Psoas muscle (tissue), 8 donors: Measurements from ENCODE around the gene IL12B. TPM values are rescaled to one million over a fixed set of nuclear protein-coding genes. Genes with fewer than 3 reads are reported as not detected.
A peak's percentile ranks its signal among the peaks of the same experiment; 100 is the strongest.

ENCODE experiments used
- ATAC-seq, 4 donors: fragments of 200-7000 bp; cut with Tn5 transposase; one replicate each; pipeline ENCODE4 v1.9.1; 2020; ENCODE audit warnings: moderate library complexity in 3 of 4, mild to moderate bottlenecking in 2 of 4
- DNase-seq, 2 donors: peaks; one replicate each; pipeline ENCODE4 v3.0.0-alpha.2; 2020
- H3K27ac ChIP-seq: fragments of 200-600 bp; one replicate; pipeline ENCODE4 v1.8.0; 2022
- H3K27me3 ChIP-seq, 3 donors: fragments of 200-600 bp in 1 of 3; one replicate each; pipeline versions ENCODE4 v1.6.1 to v1.8.0; 2013 to 2022; ENCODE audit warnings: low read length in 2 of 3, mild to moderate bottlenecking in 2 of 3, moderate library complexity in 1 of 3; ENCODE audit not compliant: insufficient read depth in 3 of 3
- H3K36me3 ChIP-seq, 2 donors: fragments of 200-600 bp in 1 of 2; one replicate each; pipeline versions ENCODE4 v1.6.1 to v1.8.0; 2013 to 2022; ENCODE audit warnings: low read depth in 1 of 2, mild to moderate bottlenecking in 1 of 2, moderate library complexity in 1 of 2; ENCODE audit not compliant: insufficient read depth in 1 of 2
- H3K4me1 ChIP-seq: fragments of 200-600 bp; one replicate; pipeline ENCODE4 v1.8.0; 2022
- H3K4me3 ChIP-seq: fragments of 200-600 bp; one replicate; pipeline ENCODE4 v1.8.0; 2022; ENCODE audit warnings: mild to moderate bottlenecking
- H3K9me3 ChIP-seq: fragments of 200-600 bp; one replicate; pipeline ENCODE4 v1.8.0; 2022
- WGBS, 3 donors: extraction: QIAGEN DNeasy Blood & Tissue Kit; methylation state at CpG; one replicate each; pipeline versions ENCODE4 v1.1.6 to v1.1.7; 2013; 5-methylcytosine and 5-hydroxymethylcytosine counted together
- intact Hi-C, 2 donors: fragments of 100-400 bp; cut with DNase I; formaldehyde crosslinking; loops; one replicate each; pipeline versions ENCODE4 v1.11.0 to v1.14.2; 2022
- polyA plus RNA-seq, 3 donors: library from polyadenylated mRNA; stranded (reverse); fragments of 200-250 nt; gene quantifications; one replicate each; pipeline ENCODE4 v1.2.3, GENCODE V29; 2013
- total RNA-seq, 4 donors: library from RNA; stranded (reverse); fragmentation: NEBNext Ultra II Directional in 2 of 4; extraction: Animal tissue kit (Norgen Biotek cat#: 25700) in 2 of 4; gene quantifications; one replicate each; pipeline versions ENCODE4 v1.2.1 to v1.2.4, GENCODE V29; 2021 to 2023
- TF ChIP-seq, protein P1 (sequence below): fragments of 200-600 bp; IDR thresholded peaks from one replicate; pipeline ENCODE4 v1.8.0; 2022; ENCODE audit warnings: antibody characterized with exemption
- donor health status: healthy with polysubstance abuse.
- donor health status: DM: no; HTN: no; CAD: no; lungs with moderate emphysema.
- donor health status: Bipolar disorder and iron deficiency.
- donor health status: healthy.
- donor health status: DM: yes; HTN: yes; CAD: no.
- donor health status: DM: no; HTN: no; CAD: no.
- donor health status: DM: no; HTN: no; CAD: no.
- donor health status: DM: yes; HTN: yes; CAD: no.

Gene IL12B
- total and polyA plus RNA-seq, 7 donors = not detected

DNA sequence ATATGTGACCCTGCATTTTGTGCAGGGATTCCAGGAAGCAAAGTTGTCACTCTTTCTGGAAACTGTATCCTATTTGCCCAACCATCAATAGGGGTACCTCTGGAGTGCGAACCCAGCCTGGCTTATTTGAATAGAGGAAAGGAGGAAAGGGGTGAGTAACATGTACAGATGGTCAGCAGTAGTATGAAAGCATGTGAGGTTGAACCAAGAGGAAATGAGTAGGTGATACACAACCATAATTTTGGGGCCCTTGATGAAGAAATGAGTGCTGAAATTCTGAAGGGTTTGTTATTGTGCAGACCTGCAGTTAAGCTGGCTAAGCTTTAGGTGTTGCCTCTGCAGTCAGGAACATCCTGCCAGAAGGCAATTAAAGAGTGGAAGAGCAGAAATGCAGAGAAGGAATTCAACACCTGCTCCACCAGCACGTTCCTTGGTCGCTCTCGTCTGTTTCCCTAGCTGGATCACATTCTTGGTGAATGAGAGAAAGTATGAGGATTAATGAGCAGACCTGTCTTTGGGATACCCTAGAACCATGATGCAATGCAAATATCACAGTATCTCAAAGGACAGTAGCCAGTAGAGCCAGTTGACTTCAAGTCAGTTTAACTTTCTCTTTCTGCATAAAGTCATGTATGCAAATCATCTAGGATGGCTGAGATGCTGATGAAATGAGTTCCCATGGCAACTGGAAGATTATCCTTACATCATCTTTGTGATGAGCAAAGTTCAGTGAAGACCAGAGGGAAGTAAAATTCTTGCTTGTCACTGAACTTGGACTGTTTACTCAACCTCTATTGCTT is 13.2 kb upstream of the IL12B start:
- intact Hi-C loops = no loop called here
- 43 to 62% (median 48%) methylated on average over 4 of the region's 4 CpGs for WGBS, 3 donors
- Histone ChIP-seq H3K36me3 (no peaks in the 10 kb centered on the region), H3K9me3 (no peaks in the 10 kb centered on the region), H3K27ac (no peak overlapping the region), H3K4me1 (no peaks in the 10 kb centered on the region), H3K4me3 (no peak overlapping the region), H3K27me3 (no peaks in the 10 kb centered on the region)
- DNase-seq (no peak), ATAC-seq (no peak)
- TF ChIP-seq, protein P1, sequence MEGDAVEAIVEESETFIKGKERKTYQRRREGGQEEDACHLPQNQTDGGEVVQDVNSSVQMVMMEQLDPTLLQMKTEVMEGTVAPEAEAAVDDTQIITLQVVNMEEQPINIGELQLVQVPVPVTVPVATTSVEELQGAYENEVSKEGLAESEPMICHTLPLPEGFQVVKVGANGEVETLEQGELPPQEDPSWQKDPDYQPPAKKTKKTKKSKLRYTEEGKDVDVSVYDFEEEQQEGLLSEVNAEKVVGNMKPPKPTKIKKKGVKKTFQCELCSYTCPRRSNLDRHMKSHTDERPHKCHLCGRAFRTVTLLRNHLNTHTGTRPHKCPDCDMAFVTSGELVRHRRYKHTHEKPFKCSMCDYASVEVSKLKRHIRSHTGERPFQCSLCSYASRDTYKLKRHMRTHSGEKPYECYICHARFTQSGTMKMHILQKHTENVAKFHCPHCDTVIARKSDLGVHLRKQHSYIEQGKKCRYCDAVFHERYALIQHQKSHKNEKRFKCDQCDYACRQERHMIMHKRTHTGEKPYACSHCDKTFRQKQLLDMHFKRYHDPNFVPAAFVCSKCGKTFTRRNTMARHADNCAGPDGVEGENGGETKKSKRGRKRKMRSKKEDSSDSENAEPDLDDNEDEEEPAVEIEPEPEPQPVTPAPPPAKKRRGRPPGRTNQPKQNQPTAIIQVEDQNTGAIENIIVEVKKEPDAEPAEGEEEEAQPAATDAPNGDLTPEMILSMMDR = no peak

DNA sequence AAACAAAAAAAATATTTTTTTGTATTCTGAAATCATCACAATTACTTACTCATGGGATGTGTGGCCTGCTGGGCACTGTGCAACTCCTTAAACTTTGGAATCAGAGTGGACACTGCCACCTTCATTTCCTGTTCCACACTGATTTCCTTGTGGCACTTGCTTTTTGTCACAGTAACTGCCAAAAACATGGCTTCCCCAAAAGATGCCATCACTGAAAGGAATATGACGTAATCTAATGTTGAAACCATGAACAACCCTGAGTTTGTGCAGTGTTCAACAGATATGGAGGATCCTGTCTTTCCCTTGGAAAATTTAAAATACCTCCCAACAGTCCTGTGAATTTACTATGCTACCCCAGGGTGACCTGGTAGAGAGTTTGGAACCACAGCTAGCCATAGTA is 12.6 kb upstream of the IL12B start:
- Histone ChIP-seq H3K36me3 (no peaks in the 10 kb centered on the region), H3K27me3 (no peaks in the 10 kb centered on the region), H3K27ac (no peak overlapping the region), H3K4me3 (no peak overlapping the region), H3K4me1 (no peaks in the 10 kb centered on the region), H3K9me3 (no peaks in the 10 kb centered on the region)
- WGBS, 3 donors = 76 to 79% (median 77%) methylated on average over 1 of the region's 1 CpG
- intact Hi-C loops = no loop called here
- DNase-seq = no peak
- ATAC-seq = no peak
- TF ChIP-seq, protein P1 = no peak

DNA sequence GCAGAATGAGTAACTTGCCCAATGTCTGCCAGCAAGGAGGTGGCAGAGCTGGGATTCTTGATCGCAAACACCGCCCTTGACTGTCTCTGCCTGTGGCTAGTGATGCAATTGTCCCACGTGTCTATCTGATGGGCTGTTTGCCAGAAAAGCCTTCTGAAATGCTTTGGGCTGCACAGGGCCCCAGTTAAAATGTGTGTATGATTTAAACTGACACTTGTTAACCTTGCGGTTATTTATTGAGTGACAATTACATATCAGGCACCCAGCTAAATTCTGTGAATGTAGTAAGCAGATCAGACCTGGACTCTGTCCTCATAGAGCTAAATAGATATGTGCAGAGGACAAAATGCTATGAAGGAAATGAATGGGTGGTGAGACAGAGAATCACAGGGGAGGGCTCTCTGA is 11.6 kb upstream of the IL12B start:
- peak in 2 of 4 donors; percentile 35 to 57 for ATAC-seq
- no peak overlapping the region for H3K27ac ChIP-seq
- no peaks in the 10 kb centered on the region for H3K9me3 ChIP-seq
- DNase-seq = peak in 1 of 2 donors; percentile 19
- H3K4me1 ChIP-seq = no peaks in the 10 kb centered on the region
- no peaks in the 10 kb centered on the region for H3K36me3 ChIP-seq
- TF ChIP-seq, protein P1 = no peak
- no peak overlapping the region for H3K4me3 ChIP-seq
- intact Hi-C loops = no loop called here
- no peaks in the 10 kb centered on the region for H3K27me3 ChIP-seq
- 37 to 40% (median 38%) methylated on average over 4 of the region's 4 CpGs for WGBS, 3 donors

DNA sequence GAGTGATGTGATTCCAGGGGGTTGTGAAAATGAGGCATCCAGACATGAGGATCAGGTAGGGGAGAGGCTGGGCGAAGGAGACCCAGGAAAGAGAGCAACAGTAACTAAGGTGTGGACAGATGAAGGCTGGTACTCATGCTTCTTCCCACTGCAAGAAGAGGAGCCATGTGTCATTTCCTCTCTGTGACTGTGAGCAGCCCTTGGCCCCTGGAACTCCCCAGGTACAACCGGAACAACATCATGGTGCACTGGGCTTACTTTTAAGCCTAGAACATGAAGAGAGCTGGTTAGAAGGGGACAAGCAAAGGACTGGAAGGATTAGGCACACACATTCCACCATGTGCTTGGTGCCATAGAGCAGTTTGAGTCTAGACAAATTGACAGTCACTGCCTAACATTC is 10.9 kb upstream of the IL12B start:
- H3K36me3 ChIP-seq = no peaks in the 10 kb centered on the region
- intact Hi-C loops = no loop called here
- no peak for ATAC-seq
- no peak for DNase-seq
- no peaks in the 10 kb centered on the region for H3K9me3 ChIP-seq
- no peak overlapping the region for H3K4me3 ChIP-seq
- H3K4me1 ChIP-seq = no peaks in the 10 kb centered on the region
- no peak overlapping the region for H3K27ac ChIP-seq
- WGBS, 3 donors = 82 to 97% (median 90%) methylated on average over 2 of the region's 2 CpGs
- H3K27me3 ChIP-seq = no peaks in the 10 kb centered on the region
- TF ChIP-seq, protein P1 = no peak

DNA sequence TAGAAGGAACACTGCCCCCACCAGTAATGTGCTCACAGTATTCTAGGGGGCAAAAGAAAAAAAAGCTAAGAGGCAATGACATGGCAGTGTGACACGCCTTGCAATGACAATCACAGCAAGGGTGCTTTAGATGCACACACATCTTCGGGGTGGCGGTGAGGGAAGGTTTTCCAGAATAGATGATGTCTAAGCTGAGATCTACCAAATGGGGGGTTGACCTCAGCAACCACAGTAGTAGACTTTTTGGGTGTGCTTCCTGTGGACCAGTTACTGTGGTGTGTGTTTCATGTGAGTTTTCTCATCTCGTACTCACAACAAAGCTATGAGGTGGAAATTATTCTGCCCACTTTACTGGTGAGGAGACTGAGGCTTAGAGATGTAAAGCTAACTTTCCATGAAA is 10.2 kb upstream of the IL12B start:
- intact Hi-C loops = no loop called here
- H3K4me1 ChIP-seq = no peaks in the 10 kb centered on the region
- no peak overlapping the region for H3K4me3 ChIP-seq
- DNase-seq (no peak), ATAC-seq (no peak)
- H3K27ac ChIP-seq = no peak overlapping the region
- no peaks in the 10 kb centered on the region for H3K36me3 ChIP-seq
- WGBS, 3 donors = 89 to 96% (median 91%) methylated on average over 4 of the region's 4 CpGs
- no peaks in the 10 kb centered on the region for H3K27me3 ChIP-seq
- H3K9me3 ChIP-seq = no peaks in the 10 kb centered on the region
- TF ChIP-seq, protein P1 = no peak
